SK-N-SH (cell line): Measurements from ENCODE around the gene XKR3. TPM values are rescaled to one million over a fixed set of nuclear protein-coding genes. Genes with fewer than 3 reads are reported as not detected.
"Not testable (repeated sequence)": the region's sequence is repeated elsewhere in the genome, so short reads cannot be mapped to it uniquely, and the experiment has no call there.

ENCODE experiments used
- CTCF ChIA-PET: fragments of 300-600, 350-600 bp; formaldehyde crosslinking; extraction: SDS; loops from one replicate; lab custom pipeline; 2021; lab: Yijun Ruan, JAX
- POLR2A ChIA-PET: fragments of 350-600 bp; sonication (Branson Sonifier 250); formaldehyde crosslinking; extraction: SDS; loops from one replicate; lab custom pipeline; 2020; ENCODE audit warnings: antibody characterized with exemption, inconsistent platforms; lab: Yijun Ruan, JAX
- DNase-seq: peaks from one replicate; pipeline ENCODE4 v3.0.0; 2012
- H2AFZ ChIP-seq: fragments of 200-600 bp; sonication (generic); 2 replicates; pipeline ENCODE4 v1.8.1; 2016; ENCODE audit warnings: antibody characterized with exemption, mild to moderate bottlenecking, low read depth
- H3F3A ChIP-seq: fragments of 200-600 bp; sonication (generic); replicated peaks from 2 replicates; pipeline ENCODE3; 2016; ENCODE audit warnings: antibody characterized with exemption, mild to moderate bottlenecking; ENCODE audit not compliant: insufficient read depth
- H3K27ac ChIP-seq, 2 experiments: fragments of 200-500 bp in 1 of 2; fragments of 200-600 bp in 1 of 2; sonication (Bioruptor generic) in 1 of 2; sonication (generic), shearing (Covaris generic) in 1 of 2; 2 replicates each; pipeline versions ENCODE4 v1.5.1 to v1.6.1; 2014 to 2016; ENCODE audit warnings: low read depth in 2 of 2, inconsistent platforms in 1 of 2, low read length in 1 of 2, mild to moderate bottlenecking in 1 of 2, mixed read lengths in 1 of 2
- H3K27me3 ChIP-seq: fragments of 200-600 bp; sonication (generic), shearing (Covaris generic); 2 replicates; pipeline ENCODE4 v1.6.1; 2016; ENCODE audit warnings: mixed run types; ENCODE audit not compliant: insufficient read depth
- H3K36me3 ChIP-seq, 2 experiments: fragments of 200-500 bp in 1 of 2; fragments of 200-600 bp in 1 of 2; sonication (Bioruptor generic) in 1 of 2; sonication (generic) in 1 of 2; replicated peaks in 1 of 2; 2 replicates each; pipeline versions ENCODE3 to v1.5.1; 2014 to 2016; ENCODE audit warnings: low read length in 1 of 2, mild to moderate bottlenecking in 1 of 2; ENCODE audit not compliant: insufficient read depth in 2 of 2, control insufficient read depth in 1 of 2
- H3K4me1 ChIP-seq, 2 experiments: fragments of 200-500 bp in 1 of 2; fragments of 200-600 bp in 1 of 2; sonication (Bioruptor generic) in 1 of 2; sonication (generic), shearing (Covaris generic) in 1 of 2; 2 replicates each; pipeline versions ENCODE4 v1.5.1 to v1.6.1; 2014 to 2016; ENCODE audit warnings: low read depth in 1 of 2, low read length in 1 of 2, mixed run types in 1 of 2; ENCODE audit not compliant: insufficient read depth in 2 of 2, control insufficient read depth in 1 of 2
- H3K4me2 ChIP-seq: fragments of 200-600 bp; sonication (generic), shearing (Covaris generic); 2 replicates; pipeline ENCODE4 v1.6.1; 2017; ENCODE audit warnings: mixed run types
- H3K4me3 ChIP-seq, 2 experiments: fragments of 200-500 bp in 1 of 2; fragments of 200-600 bp in 1 of 2; sonication (Bioruptor generic) in 1 of 2; sonication (generic), shearing (Covaris generic) in 1 of 2; 2 replicates each; pipeline versions ENCODE4 v1.5.1 to v1.8.1; 2014 to 2016; ENCODE audit warnings: low read depth in 2 of 2, inconsistent platforms in 1 of 2, low read length in 1 of 2, mild to moderate bottlenecking in 1 of 2, mixed read lengths in 1 of 2, moderate library complexity in 1 of 2
- H3K79me2 ChIP-seq: fragments of 200-600 bp; sonication (generic); 2 replicates; pipeline ENCODE4 v1.8.1; 2017; ENCODE audit warnings: mild to moderate bottlenecking; ENCODE audit not compliant: insufficient read depth
- H3K9ac ChIP-seq: fragments of 200-600 bp; sonication (generic); 2 replicates; pipeline ENCODE4 v1.6.1; 2017; ENCODE audit warnings: mixed run types
- H3K9me2 ChIP-seq: fragments of 200-600 bp; sonication (generic); 2 replicates; pipeline ENCODE4 v1.6.1; 2017; ENCODE audit warnings: mixed run types
- H3K9me3 ChIP-seq: fragments of 200-600 bp; sonication (generic); 2 replicates; pipeline ENCODE4 v1.6.1; 2017; ENCODE audit warnings: mixed run types, mild to moderate bottlenecking, moderate library complexity
- H4K20me1 ChIP-seq: fragments of 200-600 bp; sonication (generic); 2 replicates; pipeline ENCODE4 v1.6.1; 2017; ENCODE audit warnings: mild to moderate bottlenecking, mixed run types; ENCODE audit not compliant: insufficient read depth
- NRF1 ChIP-seq: IDR thresholded peaks from 2 replicates; pipeline ENCODE4 v1.6.1; 2012; ENCODE audit warnings: low read depth, mild to moderate bottlenecking, low read length
- WGBS: methylation state at CpG from one replicate; pipeline ENCODE4 v1.1.6; 2017; ENCODE audit warnings: low lambda C conversion rate; 5-methylcytosine and 5-hydroxymethylcytosine counted together
- polyA plus RNA-seq, 3 experiments: library from polyadenylated mRNA; depleted of rRNA; stranded (reverse); fragments of >200 nt; gene quantifications; 2 replicates each; pipeline ENCODE4 v1.2.3, GENCODE V29; 2012
- small RNA-seq, 7 experiments: library from RNA; depleted of rRNA; stranded (forward); fragments of <200 nt; gene quantifications; one replicate each; pipeline ENCODE3, GENCODE V24; 2012

XKR3 gene
- polyA plus RNA-seq, 1 of the 3 experiments (the other 2 are of a cell fraction) = not detected

DNA sequence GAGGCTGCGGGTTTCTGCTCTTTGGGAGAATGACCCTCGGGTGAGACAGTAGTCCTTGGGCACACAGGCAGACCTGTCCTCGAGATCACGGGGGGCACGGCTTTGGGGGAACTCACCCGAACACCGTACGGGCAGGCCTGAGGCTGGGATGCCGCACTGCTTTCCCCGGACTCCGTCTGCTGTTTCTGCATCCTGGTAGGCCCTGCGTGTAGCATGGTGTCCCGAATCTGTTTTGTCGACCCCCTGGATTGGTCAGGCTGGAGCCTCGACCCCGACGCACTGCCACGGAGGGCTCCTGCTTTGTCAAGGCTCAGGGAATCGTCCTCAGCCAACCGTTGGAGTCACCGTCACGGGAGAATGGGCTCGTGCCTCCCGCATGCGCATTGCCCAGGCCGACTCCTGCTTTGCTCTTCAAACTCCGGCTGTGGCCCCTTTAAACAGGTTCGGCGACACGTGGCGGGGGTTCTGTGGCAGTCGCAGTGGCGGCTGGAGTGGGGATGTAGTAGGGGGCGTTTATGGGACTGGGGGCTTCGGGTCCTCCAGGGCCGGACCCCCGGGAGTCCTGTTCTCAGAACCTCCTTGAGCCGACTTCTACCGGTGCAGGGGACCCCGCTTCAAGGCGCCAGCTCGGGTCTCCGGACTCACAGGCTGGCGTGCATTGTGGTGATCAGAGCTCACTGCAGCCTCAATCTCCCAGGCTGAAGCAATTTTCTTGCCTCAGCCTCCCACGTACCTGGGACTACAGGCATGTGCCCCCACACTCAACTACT is 76.9 kb downstream of the XKR3 start:
- H3K4me1 ChIP-seq, H2AFZ ChIP-seq, H3K9me2 ChIP-seq, H3K9me3 ChIP-seq, H3K27ac ChIP-seq, H3K36me3 ChIP-seq, H3K9ac ChIP-seq, H3F3A ChIP-seq, H3K79me2 ChIP-seq, POLR2A ChIA-PET, H4K20me1 ChIP-seq, H3K27me3 ChIP-seq, CTCF ChIA-PET, DNase-seq: not testable (repeated sequence)
- peak; percentile 10; the same call in 1 of the 2 replicates for TF ChIP-seq NRF1
- peak overlapping the region; percentile 65; the same call in 1 of the 2 replicates for H3K4me2 ChIP-seq
- H3K4me3 ChIP-seq = peak overlapping the region in 1 of 2 experiments; percentile 26; a peak in 1 of 4 replicates
- 7% methylated on average over 17 of the region's 45 CpGs for WGBS

DNA sequence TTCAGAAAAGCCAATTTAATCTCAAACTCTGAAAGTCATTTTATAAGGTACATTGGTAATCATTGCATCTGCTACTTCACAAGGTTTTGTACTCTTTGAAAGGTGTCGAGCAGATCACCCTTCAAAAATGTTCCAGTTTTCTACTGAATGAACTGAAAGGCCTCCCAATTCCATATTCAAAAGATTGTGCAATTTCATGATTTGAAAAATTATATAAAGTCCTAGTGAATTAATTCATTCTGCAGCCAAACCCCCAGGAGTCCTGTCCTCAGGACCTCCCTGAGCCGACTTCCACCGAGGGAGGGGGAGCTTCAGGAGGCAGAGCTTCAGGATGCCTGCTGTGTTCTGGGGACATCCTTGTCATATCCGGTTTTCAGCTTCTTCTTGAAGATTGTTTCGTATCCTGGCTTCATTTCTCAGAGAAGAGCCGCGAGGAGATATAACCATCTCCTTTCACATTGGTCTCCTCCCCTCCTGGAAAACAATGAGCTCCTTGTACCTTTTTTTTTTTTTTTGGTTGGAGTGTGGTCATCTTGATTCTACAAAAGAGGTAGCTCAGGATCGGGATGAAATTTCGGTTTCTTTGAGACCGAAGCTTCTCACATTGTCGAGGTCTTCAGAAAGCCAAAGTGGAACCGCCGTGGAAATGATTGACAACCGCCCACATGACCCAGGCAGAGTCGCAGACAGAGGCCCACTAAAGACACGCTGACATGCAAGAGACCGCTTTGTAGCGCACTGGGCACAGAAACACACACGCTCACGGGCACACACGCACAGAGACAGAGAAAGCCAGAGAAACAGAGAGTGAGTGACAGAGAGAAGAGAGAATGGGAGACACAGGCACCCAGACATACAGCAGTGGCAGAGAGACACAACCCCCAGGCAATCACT is 77.7 kb downstream of the XKR3 start:
- H2AFZ ChIP-seq, H3K36me3 ChIP-seq, H4K20me1 ChIP-seq, POLR2A ChIA-PET, H3K4me1 ChIP-seq, H3F3A ChIP-seq, H3K79me2 ChIP-seq, CTCF ChIA-PET, DNase-seq, H3K27me3 ChIP-seq, H3K9me2 ChIP-seq, H3K27ac ChIP-seq, H3K9ac ChIP-seq, H3K9me3 ChIP-seq: not testable (repeated sequence)
- H3K4me2 ChIP-seq = peak overlapping the region; percentile 65; the same call in 1 of the 2 replicates
- peak overlapping the region in 1 of 2 experiments; percentile 26; a peak in 1 of 4 replicates for H3K4me3 ChIP-seq
- 11% methylated on average over 20 of the region's 21 CpGs for WGBS

DNA sequence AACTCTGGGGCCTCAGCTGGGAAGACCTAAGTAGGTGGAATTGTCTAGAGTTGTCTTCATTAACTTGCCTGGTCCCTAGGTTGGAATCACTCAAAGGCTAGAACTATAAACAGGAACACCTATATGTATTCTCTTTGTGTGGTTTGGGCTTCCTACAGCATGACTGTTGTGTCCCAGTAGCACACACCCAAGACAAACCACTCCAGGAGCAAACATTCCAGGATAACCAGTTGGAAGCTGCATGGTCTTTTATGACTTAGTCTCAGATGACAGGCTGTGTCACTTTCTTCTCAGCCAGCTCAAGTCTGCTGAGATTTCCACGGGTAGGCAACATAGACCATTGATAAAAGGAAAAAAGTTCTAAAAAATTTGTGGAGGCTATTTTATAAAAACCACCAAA is 90.9 kb downstream of the XKR3 start:
- POLR2A ChIA-PET, H3K4me2 ChIP-seq, H3K79me2 ChIP-seq, H3K9me2 ChIP-seq, H3K9me3 ChIP-seq, H2AFZ ChIP-seq, H4K20me1 ChIP-seq, H3K4me3 ChIP-seq, CTCF ChIA-PET, H3K36me3 ChIP-seq, H3K27ac ChIP-seq, H3K27me3 ChIP-seq, H3K4me1 ChIP-seq, DNase-seq, H3K9ac ChIP-seq, H3F3A ChIP-seq: not testable (repeated sequence)
- 0% methylated on average over 1 of the region's 1 CpG for WGBS

Small RNAs within 50 kb of the gene (small RNA-seq; reads per million reads assigned to genes)
- gene GPM6BP3 = 0 reads per million in 7 experiments

Other genes with a start within 250 kb of the XKR3 start
- gene CCT8L2, start 232.6 kb downstream of the XKR3 start, polyA plus RNA-seq (2012; rRNA removed) = not detected in 2 replicates
- gene GAB4, start 182.8 kb upstream of the XKR3 start, polyA plus RNA-seq (2012; rRNA removed) = not detected in 2 replicates